Activated naive CD4-positive, alpha-beta T cell treated with anti-CD3 and anti-CD28 coated beads, Interleukin-2, amount 10 ng/mL, durations not matched to agents 7 days and 5 days (primary cell): ENCODE measurements around the gene CCNK.
A peak's percentile ranks its signal among the peaks of the same experiment; 100 is the strongest.

Experiments
- CTCF ChIA-PET: fragments of 350-600 bp; sonication (Branson Sonifier 250); formaldehyde crosslinking; loops from one replicate; lab custom pipeline; 2021; ENCODE audit warnings: antibody characterized with exemption; lab: Charles Lee
- DNase-seq: peaks from one replicate; pipeline ENCODE4 v3.0.0-alpha.2; 2020
- H3K27ac Mint-ChIP-seq: one replicate; pipeline ENCODE4 v1.8.0; 2021; ENCODE audit warnings: mild to moderate bottlenecking, moderate library complexity, mixed read lengths
- H3K27me3 Mint-ChIP-seq: one replicate; pipeline ENCODE4 v1.8.0; 2021; ENCODE audit warnings: mild to moderate bottlenecking, mixed read lengths
- H3K36me3 Mint-ChIP-seq: one replicate; pipeline ENCODE4 v1.8.0; 2021; ENCODE audit warnings: mixed read lengths
- H3K4me1 Mint-ChIP-seq: one replicate; pipeline ENCODE4 v1.8.0; 2021; ENCODE audit warnings: mixed read lengths
- H3K4me3 Mint-ChIP-seq: one replicate; pipeline ENCODE4 v1.8.0; 2021; ENCODE audit warnings: mild to moderate bottlenecking, moderate library complexity, mixed read lengths
- H3K9me3 Mint-ChIP-seq: one replicate; pipeline ENCODE4 v1.8.0; 2021; ENCODE audit warnings: mixed read lengths

The CCNK gene

DNA sequence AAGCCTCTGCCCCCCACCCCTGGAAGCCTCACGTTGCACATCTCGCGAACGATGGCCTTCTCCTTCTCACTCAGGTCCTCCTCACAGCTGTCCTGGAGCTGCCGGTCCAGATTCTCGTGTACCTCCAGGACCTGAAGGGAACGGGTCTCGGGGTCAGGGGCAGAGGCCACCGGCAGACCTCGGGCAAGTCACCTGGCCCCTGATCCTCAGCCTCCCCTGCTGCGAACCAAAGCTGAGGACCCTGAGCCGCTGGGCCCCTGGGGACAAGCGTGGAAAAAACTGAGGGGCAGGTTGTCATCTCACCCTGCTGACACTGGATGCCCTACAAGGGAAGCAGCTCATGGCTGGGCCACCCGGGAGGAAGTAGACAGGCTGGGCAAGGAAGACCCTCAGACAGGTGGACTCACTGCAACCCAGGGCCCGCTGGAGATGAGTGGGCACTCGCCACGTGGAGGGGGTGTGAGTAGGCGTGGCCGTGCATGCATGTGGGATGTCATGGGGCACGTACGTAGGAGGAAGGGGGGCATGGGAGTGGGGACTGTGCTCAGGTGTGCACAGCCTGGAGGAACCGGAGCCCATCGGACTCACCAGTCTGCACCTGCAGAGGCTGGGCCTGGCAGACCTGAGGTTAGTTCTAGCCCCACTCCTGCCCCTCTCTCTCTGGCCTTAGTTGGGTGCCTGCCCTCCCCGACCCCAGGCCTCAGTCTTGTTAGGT, 35.1 kb downstream of the CCNK start:
- Mint-ChIP-seq H3K9me3 (no peaks in the 10 kb centered on the region), H3K36me3 (no peaks in the 10 kb centered on the region), H3K27ac (no peak overlapping the region), H3K4me1 (no peaks in the 10 kb centered on the region), H3K4me3 (no peak overlapping the region), H3K27me3 (no peaks in the 10 kb centered on the region)
- DNase-seq, result peak; percentile 19
- CTCF ChIA-PET, result interaction anchor here (0.9 to 1.9 kb wide), 2 partner anchors 87 to 112 kb away, joined by 3 to 11 read pairs; no protein-coding TSS in a partner anchor

GRCh38 chr14:99516871-99517642, 35.8 kb downstream of the CCNK start:
- no peak overlapping the region for H3K4me3 Mint-ChIP-seq

GRCh38 chr14:99517643-99518381, 36.6 kb downstream of the CCNK start:
- Mint-ChIP-seq H3K4me1 (no peaks in the 10 kb centered on the region), H3K9me3 (no peaks in the 10 kb centered on the region), H3K36me3 (no peaks in the 10 kb centered on the region), H3K27ac (no peak overlapping the region), H3K4me3 (no peak overlapping the region), H3K27me3 (no peaks in the 10 kb centered on the region)
- DNase-seq, result peak; percentile 21
- CTCF ChIA-PET, result interaction anchor here (1.0 to 1.9 kb wide), 3 partner anchors 111 to 367 kb away, joined by 3 to 11 read pairs (median 6); no protein-coding TSS in a partner anchor

More at GRCh38 chr14:99516871-99517642, 35.8 kb downstream of the CCNK start:
- Mint-ChIP-seq H3K27me3 (no peaks in the 10 kb centered on the region), H3K9me3 (no peaks in the 10 kb centered on the region), H3K4me1 (no peaks in the 10 kb centered on the region), H3K27ac (no peak overlapping the region), H3K36me3 (no peaks in the 10 kb centered on the region)
- CTCF ChIA-PET, result interaction anchor here (1.0 to 1.9 kb wide), 3 partner anchors 111 to 368 kb away, joined by 3 to 11 read pairs (median 6); no protein-coding TSS in a partner anchor
- DNase-seq, result no peak

DNA sequence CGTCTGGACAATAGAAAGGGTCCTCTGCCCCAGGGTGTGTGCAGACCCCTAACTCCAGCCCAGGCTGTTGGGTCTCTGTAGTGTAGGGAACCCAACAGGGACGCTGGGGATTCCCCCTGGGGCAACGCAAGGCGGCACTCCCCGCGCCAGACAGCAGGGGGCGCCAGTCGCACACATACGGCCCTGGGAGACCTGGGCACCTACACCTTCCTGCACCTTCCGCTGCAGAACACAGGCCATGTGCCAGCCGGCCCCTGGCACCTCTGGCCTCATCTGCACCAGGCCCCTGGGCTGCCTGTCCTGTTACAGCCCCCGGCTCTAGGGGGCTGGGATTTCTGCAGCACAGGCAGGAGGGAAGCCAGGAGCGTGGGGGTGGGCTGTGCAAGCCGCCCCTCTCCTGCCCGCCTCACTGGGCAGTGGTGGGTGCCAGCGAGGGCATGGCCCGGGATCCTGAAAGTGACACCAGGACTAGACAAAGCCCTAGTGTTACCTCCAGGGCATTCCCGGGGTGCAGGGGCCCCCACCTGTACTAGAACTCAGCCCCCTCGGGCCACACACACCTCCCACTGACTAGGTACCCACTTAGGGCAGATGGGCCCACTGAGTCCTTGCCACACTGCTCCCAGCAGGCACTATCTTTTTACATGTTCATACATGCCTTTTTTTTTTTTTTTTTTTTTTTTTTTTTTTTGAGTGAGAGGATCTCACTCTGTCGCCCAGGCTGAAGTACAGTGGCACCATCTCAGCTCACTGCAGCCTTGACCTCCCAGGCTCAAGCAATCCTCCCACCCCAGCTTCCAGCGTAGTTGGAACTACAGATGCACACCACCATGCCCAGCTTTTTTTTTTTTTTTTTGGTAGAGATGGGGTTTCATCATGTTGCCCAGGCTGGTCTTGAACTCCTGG, 37.5 kb downstream of the CCNK start:
- Mint-ChIP-seq H3K9me3 (no peaks in the 10 kb centered on the region), H3K27me3 (no peaks in the 10 kb centered on the region), H3K27ac (no peak overlapping the region), H3K36me3 (no peaks in the 10 kb centered on the region), H3K4me3 (no peak overlapping the region), H3K4me1 (no peaks in the 10 kb centered on the region)
- DNase-seq, result peak; percentile 88
- CTCF ChIA-PET, result interaction anchor here (0.9 to 1.9 kb wide), 3 partner anchors 110 to 366 kb away, joined by 3 to 11 read pairs (median 3); no protein-coding TSS in a partner anchor

- Mint-ChIP-seq H3K27me3 (no peaks in the 10 kb centered on the region), H3K4me1 (peaks cover 2% of the 10 kb centered on the region), H3K36me3 (no peaks in the 10 kb centered on the region), H3K9me3 (no peaks in the 10 kb centered on the region), H3K27ac (no peak overlapping the region), H3K4me3 (no peak overlapping the region)
- CTCF ChIA-PET, result interaction anchor here (0.9 kb wide), 1 partner anchor 109 kb away, joined by 3 read pairs; no protein-coding TSS in a partner anchor
- no peak for DNase-seq
Measured at GRCh38 chr14:99519347-99519881, 38.2 kb downstream of the CCNK start.

- H3K36me3 Mint-ChIP-seq, result no peaks in the 10 kb centered on the region
Measured at GRCh38 chr14:99519931-99520421, 38.8 kb downstream of the CCNK start.

GRCh38 chr14:99520571-99521081, 39.4 kb downstream of the CCNK start:
- no peak for DNase-seq
- no peak overlapping the region for H3K4me3 Mint-ChIP-seq
- no peaks in the 10 kb centered on the region for H3K9me3 Mint-ChIP-seq
- H3K27me3 Mint-ChIP-seq, result no peaks in the 10 kb centered on the region
- H3K4me1 Mint-ChIP-seq, result peaks cover 13% of the 10 kb centered on the region
- H3K27ac Mint-ChIP-seq, result peak overlapping the region; percentile 49
- no peaks in the 10 kb centered on the region for H3K36me3 Mint-ChIP-seq
- CTCF ChIA-PET, result interaction anchor here (0.6 to 1.4 kb wide), 2 partner anchors 108 to 112 kb away, joined by 3 to 7 read pairs; no protein-coding TSS in a partner anchor

More at GRCh38 chr14:99519931-99520421, 38.8 kb downstream of the CCNK start:
- peaks cover 7% of the 10 kb centered on the region for H3K4me1 Mint-ChIP-seq
- CTCF ChIA-PET, result no interaction called here
- H3K27ac Mint-ChIP-seq, result no peak overlapping the region
- no peaks in the 10 kb centered on the region for H3K9me3 Mint-ChIP-seq
- H3K27me3 Mint-ChIP-seq, result no peaks in the 10 kb centered on the region
- H3K4me3 Mint-ChIP-seq, result no peak overlapping the region
- no peak for DNase-seq

GRCh38 chr14:99521176-99522024, 40.2 kb downstream of the CCNK start:
- H3K36me3 Mint-ChIP-seq, result no peaks in the 10 kb centered on the region
- no peaks in the 10 kb centered on the region for H3K27me3 Mint-ChIP-seq
- no peak overlapping the region for H3K4me3 Mint-ChIP-seq
- no peaks in the 10 kb centered on the region for H3K9me3 Mint-ChIP-seq
- CTCF ChIA-PET, result interaction anchor here (0.6 to 1.4 kb wide), 2 partner anchors 107 to 111 kb away, joined by 3 to 7 read pairs; no protein-coding TSS in a partner anchor
- H3K27ac Mint-ChIP-seq, result no peak overlapping the region
- DNase-seq, result no peak
- peaks cover 19% of the 10 kb centered on the region for H3K4me1 Mint-ChIP-seq

GRCh38 chr14:99522025-99522401, 40.8 kb downstream of the CCNK start:
- H3K27me3 Mint-ChIP-seq, result no peaks in the 10 kb centered on the region
- H3K4me1 Mint-ChIP-seq, result peaks cover 19% of the 10 kb centered on the region
- no peak for DNase-seq
- H3K9me3 Mint-ChIP-seq, result no peaks in the 10 kb centered on the region
- no peak overlapping the region for H3K4me3 Mint-ChIP-seq
- no peak overlapping the region for H3K27ac Mint-ChIP-seq
- no peaks in the 10 kb centered on the region for H3K36me3 Mint-ChIP-seq
- CTCF ChIA-PET, result interaction anchor here (1.4 kb wide), 1 partner anchor 107 kb away, joined by 7 read pairs; no protein-coding TSS in a partner anchor

DNA sequence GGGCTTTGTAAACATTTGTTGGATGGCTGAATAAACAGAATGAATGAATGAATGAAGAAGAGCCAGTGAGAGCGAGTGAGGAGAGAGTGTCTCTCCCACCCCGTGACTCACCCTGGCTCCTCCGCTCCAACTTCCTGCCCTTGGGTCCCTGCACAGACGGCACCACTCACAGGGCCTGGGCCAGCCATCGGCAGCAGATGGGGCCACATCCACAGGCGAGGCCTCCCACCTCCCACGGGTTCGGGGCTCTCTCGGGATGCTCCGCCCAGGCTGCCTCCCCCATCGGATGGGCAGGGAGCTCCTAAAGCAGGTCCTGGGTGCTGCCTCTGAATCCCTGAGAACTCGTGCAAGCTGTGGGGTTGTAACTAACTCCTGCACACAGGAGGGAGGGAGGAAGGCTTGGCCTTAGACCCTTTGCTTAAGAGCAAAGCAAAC, 41.3 kb downstream of the CCNK start:
- H3K27ac Mint-ChIP-seq, result no peak overlapping the region
- H3K4me1 Mint-ChIP-seq, result peaks cover 19% of the 10 kb centered on the region
- H3K27me3 Mint-ChIP-seq, result no peaks in the 10 kb centered on the region
- CTCF ChIA-PET, result no interaction called here
- H3K9me3 Mint-ChIP-seq, result no peaks in the 10 kb centered on the region
- no peak for DNase-seq
- no peak overlapping the region for H3K4me3 Mint-ChIP-seq
- no peaks in the 10 kb centered on the region for H3K36me3 Mint-ChIP-seq

- DNase-seq, result no peak
- CTCF ChIA-PET, result no interaction called here
- Mint-ChIP-seq H3K27me3 (no peaks in the 10 kb centered on the region), H3K4me1 (peaks cover 19% of the 10 kb centered on the region), H3K9me3 (no peaks in the 10 kb centered on the region), H3K4me3 (no peak overlapping the region), H3K27ac (no peak overlapping the region), H3K36me3 (no peaks in the 10 kb centered on the region)
Measured at GRCh38 chr14:99522934-99523703, 41.9 kb downstream of the CCNK start.
